Adrenal gland (tissue), 12 donors: ENCODE data around the gene NAT9. TPM values are rescaled to one million over a fixed set of nuclear protein-coding genes. Genes with fewer than 3 reads are reported as not detected.

Experiments used
- DNase-seq, 7 donors: peaks; one replicate each; pipeline ENCODE4 v3.0.0-alpha.2; 2019 to 2020
- H3K27ac ChIP-seq, 5 donors: fragments of 200-600 bp; sonication (generic) in 4 of 5; 1 replicate in 3 of 5; 2 replicates in 2 of 5; pipeline versions ENCODE4 v1.5.1 to v1.8.0; 2016 to 2020; ENCODE audit warnings: mild to moderate bottlenecking in 1 of 5
- H3K27me3 ChIP-seq: fragments of 200-600 bp; 2 replicates; pipeline ENCODE4 v1.8.0; 2021
- H3K36me3 ChIP-seq, 2 donors: fragments of 200-600 bp; replicated peaks in 1 of 2; 1 replicate in 1 of 2; 2 replicates in 1 of 2; pipeline versions ENCODE4 v1.5.1 to v1.8.0; 2018 to 2022
- H3K4me1 ChIP-seq, 2 donors: fragments of 200-600 bp; replicated peaks in 1 of 2; 1 replicate in 1 of 2; 2 replicates in 1 of 2; pipeline versions ENCODE4 v1.5.1 to v1.8.0; 2018 to 2021
- H3K4me3 ChIP-seq, 4 donors: fragments of 200-600 bp; sonication (generic) in 3 of 4; one replicate each; pipeline ENCODE4 v1.5.1; 2016 to 2018
- H3K9me3 ChIP-seq, 3 donors: fragments of 200-600 bp; sonication (generic) in 1 of 3; replicated peaks in 1 of 3; 1 replicate in 2 of 3; 2 replicates in 1 of 3; pipeline versions ENCODE4 v1.5.1 to v1.8.0; 2016 to 2021
- CTCF ChIP-seq, 6 experiments: fragments of 450-650 bp in 4 of 6; fragments of 200-600 bp in 2 of 6; sonication (generic) in 1 of 6; IDR thresholded peaks; 1 replicate in 5 of 6; 2 replicates in 1 of 6; pipeline versions ENCODE4 v1.5.1 to v1.8.0; 2016 to 2021; ENCODE audit warnings: antibody characterized with exemption in 6 of 6, mild to moderate bottlenecking in 2 of 6, moderate library complexity in 1 of 6
- POLR2A ChIP-seq, 2 donors: fragments of 450-650 bp; IDR thresholded peaks; one replicate each; pipeline ENCODE4 v1.6.1; 2017; ENCODE audit warnings: antibody characterized with exemption in 2 of 2, mild to moderate bottlenecking in 2 of 2, moderate library complexity in 1 of 2
- WGBS, 4 donors: extraction: QIAGEN DNeasy Blood & Tissue Kit in 2 of 4; methylation state at CpG; one replicate each; pipeline versions ENCODE4 v1.1.5 to v1.1.7; 2013 to 2017; 5-methylcytosine and 5-hydroxymethylcytosine counted together
- intact Hi-C, 2 donors: fragments of 100-400 bp; cut with DNase I; formaldehyde crosslinking; loops; one replicate each; pipeline versions ENCODE4 v1.14.1 to v1.15.0; 2022 to 2023
- polyA plus RNA-seq, 3 donors: library from polyadenylated mRNA; stranded (reverse); fragments of 200-250 nt in 2 of 3; fragments of 350-450 nt in 1 of 3; fragmentation: Illumina TruSeq in 1 of 3; extraction: RNeasy Lipid Tissue Mini Kit (QIAGEN cat#74804) in 1 of 3; gene quantifications; one replicate each; pipeline ENCODE4 v1.2.3, GENCODE V29; 2013 to 2014
- total RNA-seq, 9 donors: library from RNA; depleted of rRNA in 4 of 9; stranded (reverse); fragments of >200 nt in 4 of 9; fragments of 120-200 nt in 1 of 9; fragmentation: NEBNext Ultra II Directional in 1 of 9; extraction: Animal tissue kit (Norgen Biotek cat#: 25700) in 1 of 9; gene quantifications; one replicate each; pipeline versions ENCODE4 v1.1.0 to v1.2.4, GENCODE V29; 2013 to 2023
- donor health status: healthy with polysubstance abuse.
- donor health status: Bipolar disorder and iron deficiency.
- donor health status: DM: yes; HTN: yes; CAD: no.
- donor health status: DM: no; HTN: no; CAD: no.
- donor health status: DM: no; HTN: no; CAD: no.
- donor health status: DM: yes; HTN: yes; CAD: no.

The NAT9 gene
- total and polyA plus RNA-seq, 12 donors: 23.1 to 149 (median 87.0) TPM

- intact Hi-C loops: no loop called here
- Histone ChIP-seq H3K9me3 (no peaks in the 10 kb centered on the region), H3K27me3 (no peaks in the 10 kb centered on the region), H3K27ac (peak overlapping the region; percentile 31 to 83 (median 75)), H3K4me1 (peaks cover 48 to 62% of the 10 kb centered on the region in 2 donors), H3K36me3 (no peaks in the 10 kb centered on the region), H3K4me3 (no peak overlapping the region)
- TF ChIP-seq CTCF (IDR thresholded peaks at IDR 0.05) (no peak), POLR2A (IDR thresholded peaks at IDR 0.05) (no peak)
- WGBS, 4 donors: 60 to 72% (median 63%) methylated on average over 17 to 26 of the region's 26 CpGs
- DNase-seq: peak in 2 of 7 donors; percentile 70 to 77
These were observed 18.0 kb downstream of the NAT9 start for GRCh38 chr17:74757931-74758847.

GRCh38 chr17:74757502-74757901 lies 18.6 kb downstream of the NAT9 start:
- Histone ChIP-seq H3K27ac (peak overlapping the region; percentile 31 to 83 (median 75)), H3K9me3 (no peaks in the 10 kb centered on the region), H3K27me3 (no peaks in the 10 kb centered on the region), H3K36me3 (no peaks in the 10 kb centered on the region), H3K4me3 (no peak overlapping the region), H3K4me1 (peaks cover 46 to 63% of the 10 kb centered on the region in 2 donors)
- DNase-seq: peak in 4 of 7 donors; percentile 53 to 76 (median 70)
- intact Hi-C loops: no loop called here
- TF ChIP-seq POLR2A (IDR thresholded peaks at IDR 0.05) (no peak), CTCF (IDR thresholded peaks at IDR 0.05) (no peak)
- 62 to 92% (median 79%) methylated on average over 2 to 3 of the region's 3 CpGs for WGBS, 4 donors

- no peak for DNase-seq
- 69 to 86% (median 80%) methylated on average over 3 of the region's 3 CpGs; no CpG with 5 or more reads in 1 of the 4 donors for WGBS, 4 donors
- Histone ChIP-seq H3K27ac (peak overlapping the region in 4 of 5 donors; percentile 31 to 83 (median 76)), H3K36me3 (no peaks in the 10 kb centered on the region), H3K4me1 (peaks cover 52 to 63% of the 10 kb centered on the region in 2 donors), H3K27me3 (no peaks in the 10 kb centered on the region), H3K4me3 (no peak overlapping the region), H3K9me3 (no peaks in the 10 kb centered on the region)
- no peak for TF ChIP-seq CTCF (IDR thresholded peaks at IDR 0.05)
- no peak for TF ChIP-seq POLR2A (IDR thresholded peaks at IDR 0.05)
- intact Hi-C loops: no loop called here
These were observed 19.3 kb downstream of the NAT9 start for GRCh38 chr17:74756891-74757290.

- WGBS, 4 donors: 85 to 97% (median 89%) methylated on average over 8 of the region's 8 CpGs
- no peak overlapping the region for H3K4me3 ChIP-seq
- H3K27me3 ChIP-seq: no peaks in the 10 kb centered on the region
- no peak overlapping the region for H3K27ac ChIP-seq
- no peak for DNase-seq
- peaks cover 54 to 66% of the 10 kb centered on the region in 2 donors for H3K4me1 ChIP-seq
- intact Hi-C loops: no loop called here
- H3K9me3 ChIP-seq: no peaks in the 10 kb centered on the region
- H3K36me3 ChIP-seq: no peaks in the 10 kb centered on the region
- no peak for TF ChIP-seq POLR2A (IDR thresholded peaks at IDR 0.05)
- TF ChIP-seq CTCF (IDR thresholded peaks at IDR 0.05): no peak
These were observed 20.6 kb downstream of the NAT9 start for GRCh38 chr17:74755533-74755932.
